ENCODE data around the gene TRIM71.

- TF ChIP-seq CTCF (IDR thresholded peaks at IDR 0.05) (no peak), POLR2AphosphoS5 (IDR thresholded peaks at IDR 0.05) (no peak), POLR2A (IDR thresholded peaks at IDR 0.05) (no peak)
These were observed 59.1 kb downstream of the TRIM71 start for GRCh38 chr3:32876920-32877319.
